ENCODE results near the gene PDZD2.

PDZD2 gene

GRCh38 chr5:31638345-31638744 lies 586 bp upstream of the PDZD2 start:
- DNase-seq (ENCODE audit: low read depth in 2 of 2): no peak

GRCh38 chr5:31639481-31640411 lies 815 bp downstream of the PDZD2 start:
- no peak for DNase-seq (ENCODE audit: low read depth in 2 of 2)

- no peak for DNase-seq (ENCODE audit: low read depth in 2 of 2)
These were observed 1.6 kb downstream of the PDZD2 start for GRCh38 chr5:31640573-31640972.

- no peak for DNase-seq (ENCODE audit: low read depth in 2 of 2)
These were observed 2.1 kb downstream of the PDZD2 start for GRCh38 chr5:31641059-31641458.

- no peak for DNase-seq (ENCODE audit: low read depth in 2 of 2)
These were observed 2.6 kb downstream of the PDZD2 start for GRCh38 chr5:31641575-31641974.

DNA sequence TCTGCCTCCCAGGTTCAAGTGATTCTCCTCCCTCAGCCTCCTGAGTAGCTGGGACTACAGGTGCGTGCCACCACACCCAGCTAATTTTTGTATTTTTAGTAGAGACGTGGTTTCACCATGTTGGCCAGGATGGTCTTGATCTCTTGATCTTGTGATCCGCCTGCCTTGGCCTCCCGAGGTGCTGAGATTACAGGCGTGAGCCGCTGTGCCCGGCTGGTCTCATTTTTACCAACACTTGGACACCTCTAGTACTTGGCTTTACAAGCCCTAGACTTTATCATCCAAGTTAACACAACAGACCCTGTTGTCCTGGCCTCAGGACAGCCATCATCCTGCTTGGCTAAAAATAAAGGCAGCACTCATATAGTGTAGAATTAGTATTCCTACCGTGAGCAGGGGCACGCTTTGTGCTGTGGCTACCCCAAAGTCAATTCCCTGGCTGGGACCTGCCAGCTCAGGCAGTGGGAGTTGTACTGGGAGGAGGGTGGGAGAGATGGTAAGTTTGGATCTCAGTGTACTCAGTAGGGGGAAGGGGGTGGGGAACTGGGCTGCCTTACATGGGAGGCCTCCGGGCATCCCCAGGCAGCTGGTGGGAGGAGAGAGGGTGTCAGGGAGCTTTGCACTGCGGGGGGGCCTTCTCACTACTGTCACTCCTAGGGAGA lies 6.6 kb downstream of the PDZD2 start:
- no peak for DNase-seq (ENCODE audit: low read depth in 2 of 2)

- DNase-seq (ENCODE audit: low read depth in 2 of 2): no peak
These were observed 9.4 kb downstream of the PDZD2 start for GRCh38 chr5:31648326-31648725.

GRCh38 chr5:31651241-31651640 lies 12.3 kb downstream of the PDZD2 start:
- no peak for DNase-seq (ENCODE audit: low read depth in 2 of 2)

GRCh38 chr5:31655491-31655890 lies 16.6 kb downstream of the PDZD2 start:
- DNase-seq (ENCODE audit: low read depth in 2 of 2): no peak

DNA sequence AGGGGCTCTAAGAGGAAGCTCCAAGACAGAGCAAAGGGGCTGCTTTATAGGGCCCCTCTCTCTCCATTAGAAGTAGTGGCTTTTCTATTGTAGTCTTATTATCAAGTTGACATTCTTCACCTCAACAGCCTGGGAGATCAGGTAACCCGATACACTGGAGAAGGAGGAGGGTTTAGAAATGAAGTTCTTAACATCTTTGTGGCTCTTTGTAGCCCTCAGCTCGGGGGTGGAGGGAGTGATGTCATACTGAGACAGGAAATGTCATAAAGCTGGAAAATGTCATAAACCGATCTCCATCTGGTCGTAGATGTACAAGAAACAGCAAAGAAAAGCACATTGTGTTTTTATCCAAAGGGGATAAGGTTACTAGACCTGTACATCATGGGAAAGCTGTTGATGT lies 17.9 kb downstream of the PDZD2 start:
- no peak for DNase-seq (ENCODE audit: low read depth in 2 of 2)

DNA sequence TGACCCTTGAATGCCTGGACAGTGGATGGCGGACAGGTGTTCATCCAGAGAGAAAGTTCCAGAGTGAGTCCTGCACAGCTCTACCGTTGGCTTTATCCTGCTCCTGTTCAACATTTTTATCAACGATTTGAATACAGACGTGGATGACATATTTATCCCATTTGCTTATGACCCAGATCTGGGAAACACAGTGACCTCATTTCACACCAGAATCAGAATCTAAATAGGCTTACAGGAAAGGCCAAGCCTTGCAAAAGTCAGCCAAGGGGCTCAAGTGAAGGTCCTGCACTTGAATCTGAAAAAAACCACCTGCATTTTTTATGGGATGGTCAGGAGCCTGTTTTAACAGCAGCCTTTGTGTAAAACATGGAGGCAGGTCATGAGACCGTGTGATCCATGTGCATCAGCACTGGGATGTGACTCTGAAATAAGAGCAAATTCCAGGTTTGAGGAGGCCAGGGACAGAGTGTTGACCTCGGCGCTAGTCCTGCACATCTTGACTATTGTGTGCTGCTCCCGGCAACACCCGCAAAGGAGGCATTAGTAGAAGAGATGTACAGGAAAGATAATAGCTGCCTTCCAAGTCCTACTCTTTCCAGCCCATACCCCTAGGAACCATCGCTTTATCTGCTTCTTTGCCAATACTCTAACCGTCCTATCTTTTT lies 18.5 kb downstream of the PDZD2 start:
- DNase-seq (ENCODE audit: low read depth in 2 of 2): no peak

GRCh38 chr5:31661257-31661656 lies 22.3 kb downstream of the PDZD2 start:
- no peak for DNase-seq (ENCODE audit: low read depth in 2 of 2)

DNA sequence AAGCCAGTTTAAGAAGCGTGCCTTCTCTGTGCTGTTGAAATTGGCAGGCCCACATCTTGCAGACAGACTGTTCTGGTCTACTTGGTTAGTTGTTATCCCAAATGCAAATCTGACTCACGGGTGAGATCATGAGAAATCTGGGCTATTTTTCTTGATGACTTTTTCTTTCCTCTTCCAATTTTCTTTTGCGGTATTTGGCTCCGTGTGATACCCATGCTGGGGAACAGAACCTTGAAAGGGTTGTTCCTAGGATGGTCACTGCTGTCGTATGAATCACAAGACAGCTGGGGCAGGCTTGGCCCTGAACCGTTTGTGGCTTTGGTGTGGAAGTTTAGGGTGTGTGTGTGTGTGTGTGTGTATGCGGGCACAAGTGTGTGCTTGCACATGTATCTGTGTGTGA lies 24.6 kb downstream of the PDZD2 start:
- no peak for DNase-seq (ENCODE audit: low read depth in 2 of 2)

GRCh38 chr5:31664566-31664965 lies 25.6 kb downstream of the PDZD2 start:
- no peak for DNase-seq (ENCODE audit: low read depth in 2 of 2)

GRCh38 chr5:31671339-31671741 lies 32.4 kb downstream of the PDZD2 start:
- no peak for DNase-seq (ENCODE audit: low read depth in 2 of 2)

GRCh38 chr5:31674371-31674951 lies 35.5 kb downstream of the PDZD2 start:
- no peak for DNase-seq (ENCODE audit: low read depth in 2 of 2)

- DNase-seq (ENCODE audit: low read depth in 2 of 2): no peak
These were observed 36.5 kb downstream of the PDZD2 start for GRCh38 chr5:31675472-31675871.

DNA sequence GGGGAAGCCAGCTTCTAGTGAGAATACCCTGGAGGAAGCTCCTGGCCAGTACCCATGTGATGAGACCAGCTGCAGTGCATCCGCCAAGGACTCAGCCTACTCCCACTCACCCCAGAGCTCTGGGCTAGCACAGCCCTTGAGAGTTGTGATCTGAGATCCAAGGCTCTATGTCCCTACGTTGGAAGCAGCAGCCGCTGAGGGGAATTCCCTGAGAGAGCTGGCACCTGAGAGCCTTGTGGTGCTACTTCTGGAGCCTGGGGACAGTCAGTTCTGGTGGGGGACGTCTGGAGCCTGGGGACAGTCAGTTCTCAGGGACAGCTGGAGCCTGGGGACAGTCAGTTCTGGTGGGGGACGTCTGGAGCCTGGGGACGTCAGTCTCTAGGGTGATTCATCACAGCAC lies 39.2 kb downstream of the PDZD2 start:
- no peak for DNase-seq (ENCODE audit: low read depth in 2 of 2)

DNA sequence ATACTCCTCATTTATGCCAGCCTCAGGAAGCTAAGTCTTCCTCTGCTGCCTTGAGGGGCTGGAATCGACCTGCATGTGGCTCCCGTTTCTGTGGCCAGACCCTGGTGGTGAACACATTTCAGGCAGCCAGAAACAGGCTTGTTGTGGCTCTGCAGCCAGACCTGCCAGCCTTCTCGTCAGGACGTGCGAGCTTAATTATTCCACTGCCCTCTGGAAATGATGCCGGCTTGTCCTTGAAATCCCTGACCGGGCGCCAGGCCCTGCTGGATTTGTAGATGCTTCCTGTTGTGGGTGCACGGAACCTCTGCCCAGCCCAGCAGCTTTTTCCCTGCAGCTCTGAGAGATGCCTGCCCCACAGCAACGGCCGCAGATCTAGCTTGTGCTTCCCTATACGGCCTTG lies 41.6 kb downstream of the PDZD2 start:
- no peak for DNase-seq (ENCODE audit: low read depth in 2 of 2)

- DNase-seq (ENCODE audit: low read depth in 2 of 2): no peak
These were observed 43.1 kb downstream of the PDZD2 start for GRCh38 chr5:31682025-31682424.

DNA sequence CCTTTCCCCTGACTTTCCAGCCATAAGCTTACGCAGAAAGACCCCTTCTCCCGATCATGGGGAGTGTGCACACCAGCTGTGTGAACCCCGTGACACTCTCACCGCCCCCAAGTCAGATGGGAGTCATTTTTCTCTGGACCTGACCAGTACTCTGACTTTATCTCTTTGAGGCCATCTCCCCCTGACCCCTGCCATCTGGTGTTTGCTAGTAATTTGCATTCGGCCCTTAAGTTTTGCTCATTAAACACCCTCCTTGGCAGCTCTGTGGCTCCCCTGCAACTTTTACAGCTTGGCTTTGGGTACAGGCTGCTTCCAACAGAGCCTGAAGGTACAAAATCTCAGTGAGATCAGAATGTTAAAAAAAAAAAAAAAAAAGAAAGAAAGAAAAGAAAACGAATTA lies 43.9 kb downstream of the PDZD2 start:
- DNase-seq (ENCODE audit: low read depth in 2 of 2): no peak

DNA sequence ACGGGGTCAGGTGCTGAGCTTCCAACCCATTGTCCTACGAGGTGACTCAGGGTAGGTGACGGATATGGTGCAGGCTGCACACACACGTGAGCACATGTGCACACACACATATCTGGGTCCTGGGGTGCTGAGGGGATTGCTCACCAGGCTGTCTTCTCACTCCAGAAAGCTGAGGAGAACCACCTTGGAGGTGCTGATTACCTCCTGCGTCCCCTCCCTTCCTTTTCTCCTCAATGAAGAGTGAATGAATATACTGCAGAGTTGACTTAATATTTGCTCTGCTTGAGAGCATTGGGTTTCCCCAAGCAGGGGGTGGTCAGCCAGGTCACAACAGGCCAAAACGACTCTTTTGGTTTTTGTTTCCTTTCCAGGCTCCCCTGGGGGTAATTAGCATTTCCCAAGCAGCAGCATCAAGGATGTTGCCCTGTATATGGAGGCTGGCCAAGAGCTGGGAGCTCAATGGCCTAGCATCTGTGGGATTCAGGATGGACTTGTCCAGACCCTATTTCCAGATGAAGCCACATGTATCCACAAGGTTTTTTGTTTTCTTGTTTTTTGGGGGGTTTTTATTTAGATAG lies 49.7 kb downstream of the PDZD2 start:
- no peak for DNase-seq (ENCODE audit: low read depth in 2 of 2)

Data from stimulated activated CD8-positive, alpha-beta memory T cell treated with anti-CD3 and anti-CD28 coated beads, Interleukin-15, amount 100 ng/mL, for 48 hours (primary cell).